EH (cell line): ENCODE measurements around the gene HMCN1.

ENCODE experiments used
- DNase-seq: peaks from one replicate; pipeline ENCODE4 v3.0.0-alpha.2; 2015; ENCODE audit warnings: low read depth

Gene HMCN1

DNA sequence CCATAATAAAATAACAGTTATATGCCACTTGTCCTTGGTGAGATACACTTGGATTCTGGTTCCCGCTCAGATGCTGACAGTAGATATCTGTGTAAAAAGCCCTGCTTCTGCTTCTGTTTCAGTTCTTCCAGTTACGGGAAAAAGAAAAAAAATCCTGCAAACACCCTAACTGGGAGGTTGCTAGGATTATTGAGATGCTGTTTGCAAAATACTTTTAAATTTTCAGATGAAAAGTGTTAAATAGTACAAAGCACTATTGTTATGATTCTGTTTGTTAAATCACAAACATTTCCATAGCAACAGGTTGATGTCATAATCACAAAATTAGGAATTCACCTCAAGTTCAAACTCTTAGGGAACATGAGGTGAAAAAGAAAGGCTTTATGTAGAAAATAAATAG lies 232.3 kb downstream of the HMCN1 start:
- no peak for DNase-seq

DNA sequence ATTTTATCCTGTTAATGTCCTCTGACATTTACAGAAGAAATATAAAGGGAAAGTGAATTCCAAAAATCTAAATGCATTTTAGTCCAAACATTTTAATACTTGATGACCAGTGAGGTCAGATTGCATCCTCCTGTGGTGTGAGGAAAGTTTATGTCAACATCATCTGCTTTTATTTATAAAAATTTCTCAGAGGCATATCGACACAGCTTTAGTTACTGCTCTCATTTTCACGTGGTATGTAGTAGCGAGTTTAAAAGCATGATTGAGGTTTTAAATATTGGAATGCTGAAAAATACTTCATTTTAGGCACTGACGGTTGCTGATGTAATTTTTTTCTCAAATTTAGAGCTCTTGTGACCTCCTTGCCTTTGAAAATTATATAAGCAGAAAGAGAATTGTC lies 234.8 kb downstream of the HMCN1 start:
- peak; percentile 73 for DNase-seq

DNA sequence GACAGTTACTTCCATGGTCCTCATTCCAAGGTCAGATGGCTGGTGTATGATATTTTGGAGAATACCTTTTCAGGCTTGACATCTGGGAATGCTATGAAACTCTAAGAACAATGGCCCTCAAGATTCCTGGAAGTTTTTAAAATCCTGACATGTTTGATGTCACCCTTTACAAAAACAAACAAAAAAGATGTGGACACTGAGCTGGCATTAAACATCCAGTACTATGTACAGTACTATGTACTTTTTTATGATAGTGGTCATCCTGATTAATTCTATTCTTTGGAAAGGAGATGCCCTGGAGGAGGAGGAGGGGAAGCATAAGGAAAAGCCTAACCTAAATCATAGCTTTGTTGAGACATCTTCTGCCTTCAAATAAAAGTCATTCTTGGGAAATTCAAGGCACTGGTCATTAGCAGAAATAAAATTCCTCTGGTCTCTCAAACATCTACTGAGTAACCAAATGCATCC lies 235.4 kb downstream of the HMCN1 start:
- peak; percentile 86 for DNase-seq

DNA sequence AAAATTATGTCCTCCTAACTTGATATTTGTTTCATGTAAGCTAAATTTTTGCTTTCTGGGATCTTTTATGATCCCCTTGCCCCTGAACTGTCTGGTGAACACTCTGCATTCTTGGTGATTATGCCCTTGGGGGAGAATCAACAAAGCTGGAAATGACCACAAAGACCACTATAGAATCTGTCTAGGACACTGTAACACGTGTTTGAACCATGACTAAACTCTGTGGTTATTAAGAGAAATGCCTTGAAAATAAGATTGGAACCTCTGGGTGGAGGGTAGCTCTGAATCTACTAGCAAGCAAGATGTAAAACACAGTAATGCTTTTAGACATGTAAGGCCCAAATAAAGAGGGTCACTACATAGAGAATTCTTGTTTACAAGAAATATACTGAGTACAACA lies 237.5 kb downstream of the HMCN1 start:
- DNase-seq: peak; percentile 96

DNA sequence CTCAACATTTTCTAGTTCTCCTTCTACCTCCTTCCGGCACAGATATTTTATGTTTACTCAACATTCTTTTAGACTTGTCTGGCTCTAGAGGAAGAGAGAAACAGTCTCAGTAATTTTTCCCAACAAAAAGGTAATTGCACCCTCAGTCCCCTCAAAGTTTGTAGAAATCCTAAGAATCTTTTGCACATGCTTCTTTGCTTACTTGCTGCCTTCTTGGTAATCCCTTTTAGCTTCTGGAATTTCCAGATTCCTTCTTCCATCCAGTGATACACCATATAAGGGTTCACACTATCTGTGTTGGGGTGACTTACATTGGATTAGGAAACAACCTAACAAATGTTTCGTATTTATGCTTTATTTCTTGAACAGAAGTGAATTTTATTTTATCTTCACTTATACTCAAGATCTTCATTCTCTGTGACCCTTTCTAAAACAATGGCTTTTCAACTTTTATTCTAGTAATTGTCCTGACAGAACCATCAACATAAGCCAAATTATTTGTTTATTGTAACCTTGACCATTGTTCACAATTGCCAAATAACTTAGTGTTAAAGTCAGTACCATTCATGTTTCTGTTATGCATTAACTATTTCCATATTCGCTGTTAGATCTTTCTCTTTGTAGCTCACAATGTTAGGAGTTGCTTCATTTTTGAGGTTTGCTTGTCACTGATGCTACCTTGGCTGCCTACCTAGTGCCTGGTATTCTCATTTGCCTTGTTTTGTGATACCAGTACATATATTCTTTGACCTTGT lies 238.1 kb downstream of the HMCN1 start:
- peak; percentile 77 for DNase-seq

DNA sequence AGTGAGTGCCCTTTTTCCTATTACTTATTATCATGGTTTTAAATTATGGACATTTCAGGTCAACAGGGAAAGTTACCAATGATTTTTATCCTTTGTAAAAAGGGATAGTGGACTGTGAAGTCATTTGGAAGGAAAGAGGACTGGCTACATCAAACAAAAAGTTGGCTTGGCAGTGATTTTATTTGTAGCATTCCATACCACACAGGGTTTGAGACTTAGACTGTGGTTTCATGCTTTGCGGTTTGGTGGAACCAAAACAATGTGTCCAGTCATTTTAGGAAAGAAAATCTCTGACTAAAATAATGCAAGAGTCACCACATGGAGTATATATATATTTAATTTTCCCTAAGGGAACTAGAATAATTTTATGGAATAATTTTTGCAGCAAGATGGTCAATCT lies 239.5 kb downstream of the HMCN1 start:
- DNase-seq: peak; percentile 97

DNA sequence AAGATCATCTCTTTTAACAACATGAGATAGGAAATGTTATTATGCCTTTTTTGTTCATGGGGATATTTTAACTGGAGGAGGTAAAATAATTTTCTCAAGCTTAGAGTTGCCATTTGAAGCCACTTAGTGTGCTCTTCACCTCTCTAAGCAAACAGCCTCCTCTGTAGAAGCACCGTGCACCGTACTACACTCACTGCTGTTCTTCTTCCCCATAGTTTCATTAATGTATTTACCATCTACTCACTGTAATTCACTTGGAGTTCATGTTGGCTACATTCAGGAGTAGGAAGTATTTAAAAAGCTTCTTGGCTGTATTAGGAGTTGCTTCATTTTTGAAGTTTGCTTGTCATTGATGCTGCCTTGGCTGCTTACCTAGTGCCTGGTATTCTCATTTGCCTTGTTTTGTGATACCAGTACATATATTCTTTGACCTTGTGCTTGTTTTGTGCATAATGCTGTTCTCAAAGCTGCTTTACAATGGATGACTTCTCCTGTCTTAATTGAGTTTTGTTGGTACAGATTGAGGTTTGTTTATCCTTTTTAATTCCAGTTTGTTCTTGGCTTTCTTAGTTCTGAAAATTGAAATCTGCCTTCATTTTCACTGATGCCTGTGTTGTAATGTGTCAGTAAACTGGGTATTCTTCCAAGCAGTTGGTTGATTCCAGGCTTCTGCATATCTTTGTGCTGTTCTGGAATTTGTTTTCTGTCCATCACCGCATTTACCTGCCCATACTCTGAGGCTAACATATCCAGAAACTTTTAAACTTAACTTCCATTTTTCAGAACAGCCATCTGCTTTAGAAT lies 240.4 kb downstream of the HMCN1 start:
- DNase-seq: no peak

DNA sequence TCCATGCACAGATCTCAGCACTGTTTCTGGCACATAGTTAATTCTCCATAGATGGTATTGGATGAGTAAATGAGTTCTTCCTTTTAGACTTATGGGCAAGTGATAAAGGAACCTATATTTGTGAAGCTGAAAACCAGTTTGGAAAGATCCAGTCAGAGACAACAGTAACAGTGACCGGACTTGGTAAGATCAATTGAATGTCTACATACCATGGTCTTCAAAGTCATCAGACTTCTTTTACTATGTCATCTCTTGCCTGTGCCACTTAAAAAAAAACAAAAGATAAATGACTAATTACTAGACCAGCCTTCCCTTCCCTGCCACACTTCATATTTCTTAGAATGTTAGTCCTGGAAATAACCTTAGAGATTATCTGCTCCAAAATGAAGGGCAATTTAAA lies 246.7 kb downstream of the HMCN1 start:
- no peak for DNase-seq

DNA sequence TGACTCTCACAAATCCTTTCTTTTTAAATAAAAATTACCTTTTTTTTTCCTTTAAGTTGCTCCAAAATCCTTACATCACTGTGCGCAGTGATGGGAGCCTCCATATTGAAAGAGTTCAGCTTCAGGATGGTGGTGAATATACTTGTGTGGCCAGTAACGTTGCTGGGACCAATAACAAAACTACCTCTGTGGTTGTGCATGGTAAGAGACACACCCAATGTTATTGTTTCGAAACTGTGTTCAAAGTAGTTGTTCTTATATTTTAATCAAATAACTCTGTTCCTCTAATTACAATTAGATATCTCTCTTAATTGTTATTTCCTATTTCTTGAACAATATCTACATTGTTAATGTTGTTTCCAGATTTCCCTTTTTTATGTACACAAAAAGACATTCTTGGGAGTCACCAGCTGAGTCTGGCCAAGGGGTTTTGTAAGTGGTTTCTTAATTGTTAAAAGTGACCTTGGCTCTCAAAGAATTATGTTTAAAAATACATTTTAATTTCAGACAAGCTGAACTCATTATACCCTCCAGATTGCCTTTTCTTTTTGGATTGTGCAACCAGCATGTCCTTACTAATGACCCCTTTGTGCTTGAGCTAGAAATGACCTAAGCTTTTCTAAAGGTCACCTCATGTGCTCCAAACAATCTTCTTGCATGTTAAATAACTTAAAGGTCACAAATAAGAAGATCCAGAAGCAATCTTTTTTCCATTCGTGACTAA lies 250.1 kb downstream of the HMCN1 start:
- peak; percentile 43 for DNase-seq

DNA sequence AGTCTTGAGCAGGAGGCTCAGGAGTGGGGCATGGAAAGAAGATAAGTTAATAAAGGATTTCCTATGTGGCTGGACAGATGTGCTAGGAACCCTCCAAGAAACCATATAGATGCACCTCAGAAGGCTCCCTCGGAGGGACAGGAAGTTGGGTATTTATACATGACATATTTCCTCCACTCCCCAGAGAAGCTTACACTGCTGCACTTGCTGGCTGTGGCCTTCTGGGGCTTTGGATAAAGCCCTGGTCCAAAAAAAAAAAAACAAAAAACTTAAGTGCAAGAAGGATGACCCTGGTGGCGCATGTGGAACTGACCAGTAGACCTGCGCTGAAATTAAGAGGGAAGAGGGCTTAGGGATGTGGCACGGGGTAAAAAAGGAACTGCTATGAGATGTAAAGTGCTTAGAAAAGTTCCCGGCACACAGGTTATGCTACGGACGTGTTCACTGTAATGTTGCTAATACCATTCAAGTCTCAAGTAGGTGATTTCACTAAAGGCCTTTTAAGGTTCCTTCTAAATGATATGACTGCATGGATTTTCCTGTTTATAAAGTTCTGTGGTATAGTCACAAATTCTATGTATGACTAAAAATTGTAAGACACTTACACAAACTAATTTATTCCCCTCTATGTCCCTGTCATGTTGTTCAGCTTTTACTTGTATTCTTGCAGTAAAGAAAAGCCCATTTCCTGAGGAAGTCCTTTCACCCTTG lies 253.6 kb downstream of the HMCN1 start:
- DNase-seq: no peak

DNA sequence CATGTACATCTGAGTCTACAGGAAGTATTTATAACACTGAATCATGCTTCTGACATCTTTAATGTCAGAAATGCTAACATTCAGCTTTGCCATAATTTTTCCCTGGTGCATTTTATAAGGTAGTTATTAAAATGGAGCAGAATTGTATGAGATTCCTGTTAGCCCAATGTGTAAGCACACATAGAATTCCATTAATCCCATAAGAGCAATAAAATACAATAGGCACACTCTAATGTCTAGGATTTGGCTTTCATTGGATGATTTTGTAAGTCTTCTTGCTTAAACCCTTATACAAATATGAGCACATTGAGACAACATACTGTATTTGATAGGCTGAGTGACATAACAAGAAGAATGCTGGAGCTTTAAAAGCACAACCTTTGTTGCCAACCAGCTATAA lies 256.4 kb downstream of the HMCN1 start:
- DNase-seq: no peak

DNA sequence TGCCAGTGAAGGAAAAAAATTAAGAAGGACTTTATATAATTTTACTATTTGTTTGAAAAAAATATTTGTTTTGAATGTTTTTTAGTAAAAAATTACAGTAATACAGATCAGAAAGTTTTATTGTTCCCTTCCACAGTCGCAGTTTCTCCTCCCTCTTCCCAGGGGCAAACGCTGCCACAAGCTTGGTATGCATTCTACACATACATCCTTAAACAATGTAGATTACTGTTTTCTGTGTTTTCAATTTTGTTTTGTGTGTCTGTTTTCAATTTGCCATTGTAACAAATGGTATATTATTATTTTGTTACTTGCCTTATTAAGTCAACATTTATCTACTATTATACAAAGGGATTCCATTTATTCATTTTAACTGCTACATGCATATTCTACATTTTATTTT lies 257.1 kb downstream of the HMCN1 start:
- DNase-seq: no peak

DNA sequence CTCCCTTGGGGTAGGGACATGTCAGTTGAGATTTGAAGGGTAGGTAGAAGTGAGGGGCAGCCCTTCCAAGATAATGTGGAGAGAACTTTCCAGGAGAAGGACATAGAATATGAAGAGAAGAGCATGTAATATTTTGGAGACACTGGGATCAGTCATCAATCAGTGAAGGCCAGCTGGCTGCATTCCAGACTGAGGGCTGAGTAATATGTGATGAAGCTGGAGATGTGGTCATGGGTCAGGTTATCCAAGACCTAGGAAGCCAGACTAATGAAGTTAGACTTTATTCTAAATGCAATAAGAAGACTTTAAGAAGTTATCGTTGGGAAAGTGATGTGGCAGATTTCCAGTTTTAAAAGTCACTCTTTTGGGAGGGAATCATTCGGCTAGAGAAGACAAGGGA lies 262.0 kb downstream of the HMCN1 start:
- DNase-seq: peak; percentile 91

DNA sequence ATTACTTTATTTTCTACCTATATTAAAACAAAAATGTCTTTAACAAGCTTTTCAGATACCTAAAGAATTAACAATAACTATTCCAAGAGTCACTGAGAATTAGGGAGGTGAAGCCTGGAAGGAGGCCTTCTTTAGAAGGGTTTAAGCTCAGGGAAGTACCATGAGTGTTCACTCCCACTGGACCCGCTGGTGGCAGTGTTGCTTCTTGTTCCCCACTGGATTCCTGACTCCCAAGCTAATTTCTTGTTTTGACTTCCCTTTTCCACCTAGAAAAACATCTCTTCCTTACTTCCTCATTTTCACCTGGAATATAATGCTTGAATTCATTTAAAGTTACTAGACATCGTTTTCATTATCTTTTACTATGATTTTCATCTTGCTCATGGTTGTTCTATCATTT lies 264.2 kb downstream of the HMCN1 start:
- DNase-seq: no peak

DNA sequence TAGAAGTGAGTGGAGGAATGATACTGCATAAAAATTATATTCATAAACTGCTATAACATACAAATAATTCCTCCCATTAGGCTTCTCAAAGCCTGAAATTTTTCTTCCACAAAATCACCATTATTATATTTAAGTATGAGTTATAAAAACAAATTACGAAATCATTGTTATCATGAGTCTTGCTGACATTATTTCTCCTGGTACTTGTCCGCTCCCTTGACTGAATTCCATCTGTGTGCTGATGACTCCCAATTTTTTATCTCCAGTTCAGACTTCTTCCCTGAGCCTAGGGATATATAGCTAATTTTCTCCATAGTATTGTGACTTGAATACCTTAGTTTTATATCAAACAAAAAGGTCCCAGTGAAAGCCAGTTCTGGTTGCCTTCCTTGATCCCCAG lies 268.2 kb downstream of the HMCN1 start:
- DNase-seq: no peak

DNA sequence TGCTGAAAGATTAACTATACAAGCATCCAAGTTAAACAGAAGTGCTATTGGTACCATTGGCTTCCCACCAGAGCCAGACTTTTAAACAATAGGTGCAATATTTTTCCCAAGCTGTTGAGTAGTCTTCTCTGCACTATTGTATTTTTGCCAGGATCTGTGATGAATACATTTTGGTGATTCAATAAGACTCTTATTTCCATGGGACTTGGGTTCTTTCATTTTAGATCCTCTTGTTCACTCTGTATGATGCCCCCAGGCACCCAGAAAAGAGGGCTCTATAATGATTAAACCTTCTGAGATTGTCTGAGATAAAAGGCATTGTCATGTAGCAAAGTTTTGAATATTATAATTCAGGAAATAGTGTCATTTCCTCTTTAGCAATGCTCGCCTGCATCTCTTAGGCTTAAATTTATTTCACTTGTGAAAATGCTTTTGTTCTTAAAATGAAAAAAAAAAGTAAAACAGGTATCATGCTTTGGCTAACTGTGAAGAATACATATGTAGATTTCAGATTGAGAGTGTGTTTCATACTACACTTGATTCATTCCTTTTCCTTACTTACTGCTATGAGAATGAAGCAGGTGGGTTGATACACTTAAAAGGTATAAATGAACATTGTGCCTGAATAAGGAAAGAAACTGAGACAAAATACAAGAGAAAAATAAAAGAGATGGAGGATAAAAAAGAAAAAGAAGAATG lies 275.0 kb downstream of the HMCN1 start:
- DNase-seq: peak; percentile 58

DNA sequence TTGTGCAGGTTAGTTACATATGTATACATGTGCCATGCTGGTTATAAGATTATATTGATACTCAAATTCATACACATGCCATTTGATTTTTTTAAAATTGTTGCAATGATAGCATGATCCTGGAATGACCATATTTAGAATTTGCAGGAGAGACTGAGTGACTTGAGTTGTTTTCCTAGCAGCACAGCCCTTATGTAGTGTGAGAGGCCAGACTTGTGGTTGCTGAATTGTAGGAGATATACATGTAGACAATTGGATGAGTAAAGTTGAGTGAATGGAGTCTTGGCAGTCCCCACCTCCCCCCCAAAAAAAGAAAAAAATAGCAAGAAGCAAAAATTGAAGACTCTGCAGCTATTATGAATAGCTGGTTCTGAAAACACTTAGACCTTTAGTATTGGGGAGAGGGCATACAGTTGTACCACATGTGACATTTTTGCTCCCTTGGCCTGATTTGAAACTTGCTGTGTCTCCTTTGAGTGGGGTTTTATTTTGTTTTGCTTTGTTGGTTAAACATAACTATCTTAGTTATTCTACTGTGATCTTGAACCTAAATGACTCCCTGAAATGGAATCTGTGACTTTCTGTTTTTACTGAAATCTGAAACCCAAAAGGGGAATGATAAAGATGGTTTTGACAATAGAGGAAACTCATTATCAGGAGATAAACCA lies 280.3 kb downstream of the HMCN1 start:
- peak; percentile 86 for DNase-seq

DNA sequence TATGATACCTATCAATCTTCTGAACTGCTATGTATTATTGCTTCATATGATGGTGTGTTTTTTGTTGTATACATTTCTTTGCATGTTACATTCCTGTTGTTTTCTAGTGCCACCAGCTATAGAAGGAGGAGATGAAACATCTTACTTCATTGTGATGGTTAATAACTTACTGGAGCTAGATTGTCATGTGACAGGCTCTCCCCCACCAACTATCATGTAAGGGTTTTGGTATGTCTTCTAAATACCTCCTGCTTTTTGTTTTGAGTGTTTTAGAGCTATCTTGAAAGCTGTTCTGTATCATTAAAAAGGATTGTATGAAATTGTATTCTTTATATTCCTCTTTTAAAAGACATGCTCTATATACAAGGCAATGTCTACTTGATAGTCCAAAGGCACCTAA lies 282.7 kb downstream of the HMCN1 start:
- DNase-seq: peak; percentile 32

DNA sequence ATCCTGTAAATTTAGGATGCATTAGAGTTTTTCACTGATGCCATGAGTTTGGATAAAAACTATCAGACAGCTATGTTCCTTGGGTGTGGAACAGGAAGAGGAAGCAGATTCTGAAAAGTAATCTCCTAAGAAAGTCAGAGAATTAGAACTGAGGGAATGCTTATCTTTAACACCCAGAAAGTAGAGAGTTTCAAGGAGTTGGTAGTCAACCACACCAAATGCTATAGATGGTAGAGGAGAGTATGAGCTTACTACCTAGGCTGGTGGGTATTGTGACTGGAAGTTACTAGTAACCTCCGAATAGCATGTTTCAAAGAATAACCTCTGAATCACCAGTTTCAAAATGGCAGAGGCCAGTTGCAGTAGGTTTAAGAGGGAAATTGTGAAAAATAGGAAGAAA lies 288.0 kb downstream of the HMCN1 start:
- DNase-seq: no peak

DNA sequence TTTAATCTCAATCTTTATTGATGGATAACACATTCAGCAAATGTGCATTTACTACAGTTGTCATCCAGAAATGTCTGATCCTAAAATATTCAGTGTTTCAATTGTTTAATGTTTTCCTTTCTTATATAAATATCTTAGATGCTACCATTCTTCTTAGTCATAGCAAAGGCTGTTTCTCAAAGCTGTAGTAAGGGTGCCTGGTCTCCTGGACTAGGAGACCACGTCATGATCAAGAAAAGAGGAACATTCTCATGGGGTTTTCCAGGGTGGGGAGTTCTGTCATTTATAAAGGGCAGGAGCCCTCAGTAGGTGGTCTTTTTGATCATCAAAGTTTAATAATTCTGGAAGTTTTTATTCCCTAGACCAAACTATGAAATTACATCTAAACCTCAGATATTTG lies 292.8 kb downstream of the HMCN1 start:
- peak; percentile 48 for DNase-seq

DNA sequence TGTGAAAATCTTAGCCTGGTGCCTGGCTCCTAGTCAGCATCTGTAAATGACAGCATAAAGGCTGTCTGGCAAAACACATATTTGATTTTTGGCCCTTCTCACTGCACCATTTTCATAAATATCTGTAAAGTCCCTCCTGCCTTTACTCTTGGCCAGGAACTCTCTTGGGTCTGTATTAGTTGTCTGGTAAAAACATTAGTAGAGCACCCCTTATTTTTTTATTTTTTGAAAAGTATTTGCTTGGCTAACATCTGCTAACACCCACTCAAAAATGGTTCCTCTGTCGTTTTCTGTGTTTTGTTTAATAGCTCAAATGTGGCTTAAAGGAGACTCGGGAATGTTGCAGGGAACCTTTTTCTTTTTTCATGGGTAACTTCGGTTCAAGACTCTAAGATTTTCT lies 293.4 kb downstream of the HMCN1 start:
- no peak for DNase-seq
